Rectal smooth muscle tissue (tissue), 1 donor: ENCODE data around the gene PDLIM4.

Experiments used
- H3K27ac ChIP-seq: one replicate; pipeline ENCODE4 v1.7.0; 2013; ENCODE audit warnings: low read depth, low read length, inconsistent platforms
- H3K27me3 ChIP-seq: one replicate; pipeline ENCODE4 v1.7.0; 2013; ENCODE audit warnings: low read length; ENCODE audit not compliant: control insufficient read depth, insufficient read depth
- H3K36me3 ChIP-seq: one replicate; pipeline ENCODE4 v1.7.0; 2013; ENCODE audit warnings: low read length; ENCODE audit not compliant: control insufficient read depth, insufficient read depth
- H3K4me1 ChIP-seq: one replicate; pipeline ENCODE4 v1.7.0; 2013; ENCODE audit warnings: low read length; ENCODE audit not compliant: control insufficient read depth, insufficient read depth
- H3K4me3 ChIP-seq: one replicate; pipeline ENCODE4 v1.7.0; 2013; ENCODE audit warnings: low read length
- H3K9ac ChIP-seq: one replicate; pipeline ENCODE4 v1.7.0; 2013; ENCODE audit warnings: low read length

PDLIM4 gene

GRCh38 chr5:132267931-132268768 lies 10.7 kb downstream of the PDLIM4 start:
- Histone ChIP-seq H3K4me1 (peaks cover 65% of the 10 kb centered on the region), H3K9ac (no peak overlapping the region), H3K36me3 (peaks cover 9% of the 10 kb centered on the region), H3K27ac (peak overlapping the region; percentile 99), H3K27me3 (no peaks in the 10 kb centered on the region), H3K4me3 (no peak overlapping the region)

- peaks cover 9% of the 10 kb centered on the region for H3K36me3 ChIP-seq
- no peaks in the 10 kb centered on the region for H3K27me3 ChIP-seq
- H3K9ac ChIP-seq: no peak overlapping the region
- H3K4me1 ChIP-seq: peaks cover 57% of the 10 kb centered on the region
- no peak overlapping the region for H3K4me3 ChIP-seq
- peak overlapping the region; percentile 99 for H3K27ac ChIP-seq
These were observed 11.5 kb downstream of the PDLIM4 start for GRCh38 chr5:132268769-132269551.

DNA sequence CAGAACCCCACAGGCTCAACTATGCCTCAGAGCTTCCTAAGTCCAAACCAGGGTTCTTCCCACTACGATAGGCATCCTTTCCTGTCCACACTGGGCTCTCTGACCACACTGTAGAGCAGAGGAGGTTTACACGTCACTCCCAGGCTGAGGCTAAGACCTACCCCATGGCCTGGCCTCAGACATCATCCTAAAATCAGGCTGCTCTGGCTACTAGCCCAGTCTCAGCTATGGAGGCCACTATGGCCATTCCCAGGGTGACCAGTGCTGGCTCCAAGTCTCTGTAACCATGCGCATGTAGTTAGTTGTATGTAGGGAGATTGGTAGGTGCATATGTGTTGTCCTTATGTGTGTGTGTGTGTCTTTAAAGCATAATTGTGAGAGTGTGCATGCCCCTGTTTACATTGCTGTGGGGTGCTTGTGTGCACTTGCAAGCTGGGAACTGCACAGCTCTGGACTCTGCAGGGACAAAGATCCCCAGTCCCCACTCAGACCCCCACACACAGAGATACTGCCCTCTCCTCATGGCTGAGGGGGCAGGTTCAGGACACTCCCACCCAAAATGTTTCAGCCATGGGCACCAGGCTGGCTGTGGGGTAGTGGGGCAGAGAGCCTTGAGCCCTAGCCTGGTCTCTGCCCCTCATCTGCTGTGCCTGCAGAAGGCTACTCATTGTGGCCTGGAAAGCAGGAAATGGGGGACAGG lies 12.3 kb downstream of the PDLIM4 start:
- H3K27me3 ChIP-seq: no peaks in the 10 kb centered on the region
- H3K4me1 ChIP-seq: peaks cover 49% of the 10 kb centered on the region
- H3K36me3 ChIP-seq: peaks cover 9% of the 10 kb centered on the region
- no peak overlapping the region for H3K4me3 ChIP-seq
- H3K27ac ChIP-seq: peak overlapping the region; percentile 47
- no peak overlapping the region for H3K9ac ChIP-seq

- no peaks in the 10 kb centered on the region for H3K27me3 ChIP-seq
- peak overlapping the region; percentile 40 for H3K27ac ChIP-seq
- no peak overlapping the region for H3K9ac ChIP-seq
- no peak overlapping the region for H3K4me3 ChIP-seq
- peaks cover 44% of the 10 kb centered on the region for H3K4me1 ChIP-seq
- H3K36me3 ChIP-seq: peaks cover 9% of the 10 kb centered on the region
These were observed 12.8 kb downstream of the PDLIM4 start for GRCh38 chr5:132270335-132270665.

- Histone ChIP-seq H3K4me1 (peaks cover 40% of the 10 kb centered on the region), H3K4me3 (no peak overlapping the region), H3K9ac (no peak overlapping the region), H3K36me3 (peaks cover 9% of the 10 kb centered on the region), H3K27ac (peak overlapping the region; percentile 40), H3K27me3 (no peaks in the 10 kb centered on the region)
These were observed 13.2 kb downstream of the PDLIM4 start for GRCh38 chr5:132270706-132271105.

GRCh38 chr5:132271251-132272246 lies 14.1 kb downstream of the PDLIM4 start:
- Histone ChIP-seq H3K4me3 (no peak overlapping the region), H3K9ac (no peak overlapping the region), H3K27ac (no peak overlapping the region), H3K27me3 (no peaks in the 10 kb centered on the region), H3K4me1 (peaks cover 31% of the 10 kb centered on the region), H3K36me3 (peaks cover 9% of the 10 kb centered on the region)

GRCh38 chr5:132272311-132273210 lies 15.1 kb downstream of the PDLIM4 start:
- H3K27ac ChIP-seq: peak overlapping the region; percentile 50
- peak overlapping the region; percentile 47 for H3K4me3 ChIP-seq
- no peak overlapping the region for H3K9ac ChIP-seq
- peaks cover 5% of the 10 kb centered on the region for H3K36me3 ChIP-seq
- H3K4me1 ChIP-seq: peaks cover 21% of the 10 kb centered on the region
- H3K27me3 ChIP-seq: no peaks in the 10 kb centered on the region

GRCh38 chr5:132273631-132274030 lies 16.1 kb downstream of the PDLIM4 start:
- H3K4me1 ChIP-seq: peaks cover 12% of the 10 kb centered on the region
- H3K27me3 ChIP-seq: no peaks in the 10 kb centered on the region
- H3K27ac ChIP-seq: no peak overlapping the region
- no peak overlapping the region for H3K4me3 ChIP-seq
- peaks cover 2% of the 10 kb centered on the region for H3K36me3 ChIP-seq
- H3K9ac ChIP-seq: no peak overlapping the region

DNA sequence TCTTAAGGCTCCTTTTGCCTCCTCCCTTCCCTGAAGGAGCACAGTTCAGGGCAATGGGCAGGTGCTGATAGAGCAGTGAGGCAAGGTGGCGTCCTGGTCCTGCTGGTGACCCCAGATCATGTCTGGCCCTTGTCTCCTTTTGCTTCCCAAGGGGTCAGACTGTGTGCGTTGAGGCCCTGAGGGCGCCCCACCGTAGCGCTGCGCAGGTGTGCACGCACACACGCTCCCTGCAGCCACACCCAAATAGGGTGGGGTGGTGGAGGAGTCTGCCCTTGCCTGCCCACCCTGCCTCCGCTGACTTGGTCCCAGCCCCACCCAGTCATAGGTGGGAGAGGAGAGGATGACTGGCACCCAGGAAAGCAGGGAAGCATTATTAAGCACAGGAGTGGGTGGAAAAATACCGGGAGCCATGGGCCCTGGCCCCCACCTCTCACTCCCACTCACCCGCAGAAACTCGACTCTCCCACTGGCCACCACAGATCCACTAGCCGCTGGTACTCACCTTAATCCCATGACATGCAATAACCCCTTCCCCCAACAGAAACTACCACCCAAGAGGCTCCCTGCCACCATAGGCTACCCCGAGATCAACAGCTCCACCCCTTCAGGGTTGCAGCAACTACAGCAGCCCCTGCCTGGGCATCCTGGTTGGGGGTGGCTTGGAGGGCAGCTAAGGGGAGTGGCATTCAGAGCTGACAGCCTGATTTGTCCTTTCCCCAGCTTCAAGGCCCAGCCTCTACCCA lies 16.7 kb downstream of the PDLIM4 start:
- Histone ChIP-seq H3K4me3 (no peak overlapping the region), H3K9ac (no peak overlapping the region), H3K36me3 (peaks cover 2% of the 10 kb centered on the region), H3K27me3 (no peaks in the 10 kb centered on the region), H3K27ac (no peak overlapping the region), H3K4me1 (peaks cover 7% of the 10 kb centered on the region)

GRCh38 chr5:132275367-132276220 lies 18.1 kb downstream of the PDLIM4 start:
- Histone ChIP-seq H3K4me3 (no peak overlapping the region), H3K27ac (no peak overlapping the region), H3K27me3 (no peaks in the 10 kb centered on the region), H3K36me3 (peaks cover 2% of the 10 kb centered on the region), H3K9ac (no peak overlapping the region), H3K4me1 (peaks cover 2% of the 10 kb centered on the region)
